K562 (cell line): ENCODE data around the gene NUAK1. TPM values are rescaled to one million over a fixed set of nuclear protein-coding genes. Genes with fewer than 3 reads are reported as not detected.

ENCODE experiments used
- DACH1 ChIP-seq: fragments of 450-650 bp; IDR thresholded peaks from 2 replicates; pipeline ENCODE4 v1.6.1; 2018; ENCODE audit not compliant: partially characterized antibody
- FOXO4 ChIP-seq: fragments of 450-650 bp; formaldehyde crosslinking; IDR thresholded peaks from 2 replicates; pipeline ENCODE4 v1.4.0; 2020; ENCODE audit warnings: mild to moderate bottlenecking, moderate library complexity
- NFATC3 ChIP-seq: fragments of 450-650 bp; IDR thresholded peaks from 2 replicates; pipeline ENCODE4 v1.6.1; 2017; ENCODE audit warnings: mild to moderate bottlenecking
- PTRF ChIP-seq: fragments of 450-650 bp; IDR thresholded peaks from 2 replicates; pipeline ENCODE4 v1.6.1; 2016; ENCODE audit warnings: mild to moderate bottlenecking, missing genetic modification characterization, missing compliant biosample characterization
- RBM39 ChIP-seq: fragments of 200-400 bp; formaldehyde crosslinking; optimal IDR thresholded peaks from 2 replicates; pipeline ENCODE3; 2018; ENCODE audit warnings: low read depth, low read length
- RCOR1 ChIP-seq, 2 experiments: IDR thresholded peaks; 2 replicates each; pipeline ENCODE4 v1.6.1; 2012; ENCODE audit warnings: low read depth in 2 of 2, low read length in 2 of 2, borderline replicate concordance in 1 of 2, improper control_type of control experiment in 1 of 2
- RERE ChIP-seq: sonication (generic); formaldehyde crosslinking; IDR thresholded peaks from 2 replicates; pipeline ENCODE4 v1.8.0; 2023; ENCODE audit warnings: missing genetic modification reagents, mild to moderate bottlenecking, borderline replicate concordance
- THRAP3 ChIP-seq: fragments of 450-650 bp; IDR thresholded peaks from 2 replicates; pipeline ENCODE4 v1.6.1; 2016; ENCODE audit warnings: mild to moderate bottlenecking, inconsistent platforms, borderline replicate concordance
- ZHX1 ChIP-seq: fragments of 150-350 bp; conservative IDR thresholded peaks from 2 replicates; pipeline ENCODE4 v1.6.1; 2014; ENCODE audit warnings: low read length
- ZNF609 ChIP-seq: sonication (generic); formaldehyde crosslinking; IDR thresholded peaks from 2 replicates; pipeline ENCODE4 v1.8.1; 2023; ENCODE audit warnings: missing genetic modification reagents, mild to moderate bottlenecking, borderline replicate concordance
- polyA plus RNA-seq, 8 experiments: library from polyadenylated mRNA; depleted of rRNA in 4 of 8; stranded (reverse) in 5 of 8; unstranded in 3 of 8; fragments of >200 nt; fragmentation: Nextera tagmentation in 2 of 8; fragmentation: Illumina TruSeq in 1 of 8; extraction: Ambion mirVana in 2 of 8; extraction: Trizol in 1 of 8; gene quantifications; 2 replicates each; pipeline versions ENCODE4 v1.2.1 to v1.2.3, GENCODE V29; 2011 to 2014; ENCODE audit warnings: inconsistent platforms in 1 of 8, missing spikeins in 1 of 8
- total RNA-seq, 7 experiments: library from RNA; depleted of rRNA in 6 of 7; stranded (reverse); fragments of >200 nt in 6 of 7; fragmentation: Illumina TruSeq in 2 of 7; extraction: Trizol in 2 of 7; gene quantifications; 2 replicates each; pipeline versions ENCODE4 v1.2.1 to v1.2.3, GENCODE V29; 2011 to 2021; ENCODE audit warnings: low replicate concordance in 1 of 7

Gene NUAK1
- total and polyA plus RNA-seq, 9 of the 15 experiments (the other 6 are each of a cell fraction or from before 2014, with no cell fraction given): 0.02 TPM; not detected in 8

- TF ChIP-seq ZNF609 (CRISPR knock-in tag) (no peak), THRAP3 (no peak), RERE (CRISPR knock-in tag) (no peak), FOXO4 (CRISPR knock-in tag) (no peak), ZHX1 (no peak), PTRF (tag) (no peak), NFATC3 (no peak), RCOR1 (IDR thresholded peaks at IDR 0.05; ENCODE audit: borderline replicate concordance in 1 of 2, low read depth in 2 of 2, low read length in 2 of 2) (no peak), RBM39 (no peak), DACH1 (no peak)
- TF ChIP-seq, all 486 proteins: peak for 0
Observed at GRCh38 chr12:106051853-106052531, 86.8 kb downstream of the NUAK1 start (continued).
